ENCODE results near the gene SLC1A7. TPM values are rescaled to one million over a fixed set of nuclear protein-coding genes. Genes with fewer than 3 reads are reported as not detected.
"Not testable (repeated sequence)": the region's sequence is repeated elsewhere in the genome, so short reads cannot be mapped to it uniquely, and the experiment has no call there.

SLC1A7 gene
- total RNA-seq: 0.32 TPM
- long read RNA-seq: 0 reads

- ATAC-seq: no peak
- intact Hi-C loops (cut with micrococcal nuclease): no loop called here
- DNase-seq: no peak
These were observed at the start of gene SLC1A7 for GRCh38 chr1:53142226-53142853. Gene SLC1A7 (minus strand): TSS chr1:53142638. CDS start chr1:53142449, 189 bp downstream.

- DNase-seq (no peak), ATAC-seq (no peak)
- intact Hi-C loops (cut with micrococcal nuclease): no loop called here
These were observed 47.8 kb upstream of the SLC1A7 start for GRCh38 chr1:53190210-53190611.

GRCh38 chr1:53189061-53189460 lies 46.6 kb upstream of the SLC1A7 start:
- intact Hi-C loops (cut with micrococcal nuclease): loop anchor here (10.0 kb wide), 1 partner anchor 284 kb away; no protein-coding TSS in a partner anchor
- ATAC-seq (no peak), DNase-seq (no peak)

GRCh38 chr1:53188099-53188498 lies 45.7 kb upstream of the SLC1A7 start:
- intact Hi-C loops (cut with micrococcal nuclease): loop anchor here (10.0 kb wide), 1 partner anchor 283 kb away; no protein-coding TSS in a partner anchor
- DNase-seq (no peak), ATAC-seq (no peak)

GRCh38 chr1:53187401-53187800 lies 45.0 kb upstream of the SLC1A7 start:
- ATAC-seq: no peak

GRCh38 chr1:53186533-53186932 lies 44.1 kb upstream of the SLC1A7 start:
- DNase-seq (no peak), ATAC-seq (no peak)
- intact Hi-C loops (cut with micrococcal nuclease): loop anchor here (10.0 kb wide), 1 partner anchor 282 kb away; no protein-coding TSS in a partner anchor

More at GRCh38 chr1:53187401-53187800, 45.0 kb upstream of the SLC1A7 start:
- intact Hi-C loops (cut with micrococcal nuclease): loop anchor here (10.0 kb wide), 1 partner anchor 283 kb away; no protein-coding TSS in a partner anchor
- DNase-seq: no peak

GRCh38 chr1:53185955-53186297 lies 43.5 kb upstream of the SLC1A7 start:
- intact Hi-C loops (cut with micrococcal nuclease): loop anchor here (10.0 kb wide), 1 partner anchor 281 kb away; no protein-coding TSS in a partner anchor
- DNase-seq, ATAC-seq: not testable (repeated sequence)

- ATAC-seq (peak; percentile 74), DNase-seq (peak; percentile 43)
- intact Hi-C loops (cut with micrococcal nuclease): loop anchor here (10.0 kb wide), 1 partner anchor 279 kb away; no protein-coding TSS in a partner anchor
These were observed 40.9 kb upstream of the SLC1A7 start for GRCh38 chr1:53183095-53183990.

GRCh38 chr1:53182716-53183094 lies 40.3 kb upstream of the SLC1A7 start:
- intact Hi-C loops (cut with micrococcal nuclease): loop anchor here (10.0 kb wide), 1 partner anchor 278 kb away; no protein-coding TSS in a partner anchor
- ATAC-seq (no peak), DNase-seq (no peak)

- DNase-seq (peak; percentile 88), ATAC-seq (peak; percentile 70)
- intact Hi-C loops (cut with micrococcal nuclease): loop anchor here (10.0 kb wide), 1 partner anchor 277 kb away; no protein-coding TSS in a partner anchor
These were observed 39.7 kb upstream of the SLC1A7 start for GRCh38 chr1:53182111-53182593.

- intact Hi-C loops (cut with micrococcal nuclease): loop anchor here (10.0 kb wide), 1 partner anchor 276 kb away; no protein-coding TSS in a partner anchor
- ATAC-seq (no peak), DNase-seq (no peak)
These were observed 38.5 kb upstream of the SLC1A7 start for GRCh38 chr1:53180951-53181350.

GRCh38 chr1:53180226-53180625 lies 37.8 kb upstream of the SLC1A7 start:
- no peak for ATAC-seq
- intact Hi-C loops (cut with micrococcal nuclease): loop anchor here (10.0 kb wide), 1 partner anchor 275 kb away; no protein-coding TSS in a partner anchor
- no peak for DNase-seq

- ATAC-seq (peak; percentile 85), DNase-seq (peak; percentile 68)
- intact Hi-C loops (cut with micrococcal nuclease): no loop called here
These were observed 34.2 kb upstream of the SLC1A7 start for GRCh38 chr1:53176452-53177208.

GRCh38 chr1:53174971-53175913 lies 32.8 kb upstream of the SLC1A7 start:
- ATAC-seq: no peak
- intact Hi-C loops (cut with micrococcal nuclease): no loop called here
- DNase-seq: no peak

- DNase-seq (no peak), ATAC-seq (peak; percentile 29)
- intact Hi-C loops (cut with micrococcal nuclease): no loop called here
These were observed 30.1 kb upstream of the SLC1A7 start for GRCh38 chr1:53172426-53173128.

- no peak for DNase-seq
- no peak for ATAC-seq
- intact Hi-C loops (cut with micrococcal nuclease): no loop called here
These were observed 24.5 kb upstream of the SLC1A7 start for GRCh38 chr1:53166912-53167311.

GRCh38 chr1:53166366-53166765 lies 23.9 kb upstream of the SLC1A7 start:
- intact Hi-C loops (cut with micrococcal nuclease): no loop called here
- ATAC-seq: no peak
- DNase-seq: no peak
